ENCODE measurements around the gene PCSK9.
A peak's percentile ranks its signal among the peaks of the same experiment; 100 is the strongest.

Gene PCSK9

DNA sequence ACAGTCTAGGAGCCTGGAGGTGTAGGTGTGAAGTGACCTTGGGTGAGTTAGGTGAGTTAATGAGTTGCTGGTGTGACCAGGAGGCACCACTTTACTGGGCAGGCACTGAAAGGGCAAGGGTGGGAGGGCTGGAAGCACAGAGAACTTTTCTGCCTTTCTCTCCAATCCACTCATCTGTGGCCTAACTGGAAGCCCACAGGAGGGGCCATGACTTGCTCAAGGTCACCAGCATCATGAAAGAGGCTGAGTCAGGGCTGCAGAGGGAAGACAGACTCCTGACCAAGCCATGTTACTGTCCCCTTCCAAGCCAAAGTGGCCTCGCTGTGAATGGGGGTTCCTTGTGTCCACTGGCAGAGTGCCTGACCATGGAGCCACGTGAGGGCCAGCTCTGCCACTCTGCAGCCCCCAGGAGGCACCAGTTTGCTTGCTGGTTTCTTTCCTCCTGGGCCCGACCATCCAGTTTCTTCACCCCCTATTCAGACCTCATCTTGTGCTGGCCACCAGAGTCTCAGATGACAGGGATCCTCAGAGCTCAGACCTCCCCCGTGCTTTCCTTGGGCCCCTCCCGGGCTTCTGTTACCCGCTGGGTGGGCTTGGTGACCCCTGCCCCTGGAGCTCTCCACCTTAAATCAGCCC is 44.9 kb upstream of the PCSK9 start:
- Histone ChIP-seq H3K36me3 (ENCODE audit: control insufficient read depth, insufficient read depth, low read length) (no peaks in the 10 kb centered on the region), H3K27me3 (replicated peaks; ENCODE audit: control insufficient read depth, insufficient read depth, low read length) (no peaks in the 10 kb centered on the region; the same call in 1 of the 2 replicates), H3K4me3 (replicated peaks; ENCODE audit: low read depth, low read length) (no peak overlapping the region)
- TF ChIP-seq, protein P1, sequence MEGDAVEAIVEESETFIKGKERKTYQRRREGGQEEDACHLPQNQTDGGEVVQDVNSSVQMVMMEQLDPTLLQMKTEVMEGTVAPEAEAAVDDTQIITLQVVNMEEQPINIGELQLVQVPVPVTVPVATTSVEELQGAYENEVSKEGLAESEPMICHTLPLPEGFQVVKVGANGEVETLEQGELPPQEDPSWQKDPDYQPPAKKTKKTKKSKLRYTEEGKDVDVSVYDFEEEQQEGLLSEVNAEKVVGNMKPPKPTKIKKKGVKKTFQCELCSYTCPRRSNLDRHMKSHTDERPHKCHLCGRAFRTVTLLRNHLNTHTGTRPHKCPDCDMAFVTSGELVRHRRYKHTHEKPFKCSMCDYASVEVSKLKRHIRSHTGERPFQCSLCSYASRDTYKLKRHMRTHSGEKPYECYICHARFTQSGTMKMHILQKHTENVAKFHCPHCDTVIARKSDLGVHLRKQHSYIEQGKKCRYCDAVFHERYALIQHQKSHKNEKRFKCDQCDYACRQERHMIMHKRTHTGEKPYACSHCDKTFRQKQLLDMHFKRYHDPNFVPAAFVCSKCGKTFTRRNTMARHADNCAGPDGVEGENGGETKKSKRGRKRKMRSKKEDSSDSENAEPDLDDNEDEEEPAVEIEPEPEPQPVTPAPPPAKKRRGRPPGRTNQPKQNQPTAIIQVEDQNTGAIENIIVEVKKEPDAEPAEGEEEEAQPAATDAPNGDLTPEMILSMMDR (IDR thresholded peaks at IDR 0.05; ENCODE audit: insufficient read depth, low read length, poor library complexity, severe bottlenecking): no peak
- no peak for DNase-seq (ENCODE audit: extremely low read depth, insufficient read length)

DNA sequence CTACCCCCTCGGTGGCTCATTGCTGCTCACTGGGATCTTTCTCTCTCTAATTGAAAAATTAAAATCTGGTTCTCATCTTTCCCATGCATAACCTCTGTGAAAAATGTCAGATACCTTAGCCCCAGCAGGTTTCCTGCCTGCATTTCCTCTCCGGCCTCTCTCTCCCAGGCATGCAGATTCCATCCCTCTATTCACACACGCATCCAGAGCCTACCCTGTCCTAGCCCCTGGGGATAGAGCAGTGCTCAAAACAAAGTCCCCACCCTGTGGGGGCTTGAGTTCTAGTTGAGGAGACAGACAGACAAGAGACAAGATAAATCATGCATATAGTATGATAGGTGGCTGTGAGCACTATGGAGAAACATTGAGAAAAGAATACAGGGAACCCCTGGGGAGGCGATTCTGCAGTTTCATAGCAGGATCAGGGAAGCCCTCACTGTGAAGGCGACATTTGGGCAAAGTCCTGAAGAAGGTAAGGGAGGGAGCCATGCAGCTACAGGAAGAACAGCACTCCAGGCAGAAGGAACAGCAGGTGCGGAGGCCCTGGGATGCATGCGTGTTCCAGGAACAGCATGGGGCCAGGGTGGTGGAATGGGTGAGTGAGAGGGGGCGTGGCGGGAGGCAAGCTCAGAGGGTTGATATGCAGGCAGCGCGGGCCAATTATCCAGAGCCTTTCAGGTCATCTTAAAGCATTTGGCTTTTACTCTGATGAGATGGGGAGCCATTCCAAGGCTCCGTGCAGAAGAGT is 44.2 kb upstream of the PCSK9 start:
- Histone ChIP-seq H3K4me3 (replicated peaks; ENCODE audit: low read depth, low read length) (no peak overlapping the region), H3K27me3 (replicated peaks; ENCODE audit: control insufficient read depth, insufficient read depth, low read length) (no peaks in the 10 kb centered on the region; the same call in 1 of the 2 replicates), H3K36me3 (ENCODE audit: control insufficient read depth, insufficient read depth, low read length) (no peaks in the 10 kb centered on the region)
- TF ChIP-seq, protein P1 (IDR thresholded peaks at IDR 0.05; ENCODE audit: insufficient read depth, low read length, poor library complexity, severe bottlenecking): no peak
- DNase-seq (ENCODE audit: extremely low read depth, insufficient read length): no peak

DNA sequence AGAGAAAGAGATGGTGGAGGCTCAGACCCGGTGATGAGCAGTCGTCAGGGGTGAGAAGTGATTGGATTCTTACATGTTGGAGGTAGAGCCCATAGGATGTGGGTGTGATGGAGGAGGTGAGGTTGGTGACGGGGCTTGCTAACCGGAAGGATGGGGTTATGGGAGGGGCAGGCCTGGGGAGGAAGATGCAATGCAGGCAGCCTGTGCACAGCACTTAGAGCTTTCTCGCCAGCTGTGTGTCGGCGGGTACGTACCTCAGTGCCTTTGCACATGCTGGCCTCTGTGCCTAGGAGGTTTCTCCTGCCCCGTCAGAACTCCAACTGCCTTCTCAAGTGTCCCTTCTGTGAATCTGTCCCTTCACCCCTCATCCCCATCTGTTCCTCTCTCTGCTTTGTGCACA is 43.5 kb upstream of the PCSK9 start:
- Histone ChIP-seq H3K4me3 (replicated peaks; ENCODE audit: low read depth, low read length) (no peak overlapping the region), H3K27me3 (replicated peaks; ENCODE audit: control insufficient read depth, insufficient read depth, low read length) (no peaks in the 10 kb centered on the region; the same call in 1 of the 2 replicates), H3K36me3 (ENCODE audit: control insufficient read depth, insufficient read depth, low read length) (no peaks in the 10 kb centered on the region)
- DNase-seq (ENCODE audit: extremely low read depth, insufficient read length): no peak
- TF ChIP-seq, protein P1 (IDR thresholded peaks at IDR 0.05; ENCODE audit: insufficient read depth, low read length, poor library complexity, severe bottlenecking): no peak

DNA sequence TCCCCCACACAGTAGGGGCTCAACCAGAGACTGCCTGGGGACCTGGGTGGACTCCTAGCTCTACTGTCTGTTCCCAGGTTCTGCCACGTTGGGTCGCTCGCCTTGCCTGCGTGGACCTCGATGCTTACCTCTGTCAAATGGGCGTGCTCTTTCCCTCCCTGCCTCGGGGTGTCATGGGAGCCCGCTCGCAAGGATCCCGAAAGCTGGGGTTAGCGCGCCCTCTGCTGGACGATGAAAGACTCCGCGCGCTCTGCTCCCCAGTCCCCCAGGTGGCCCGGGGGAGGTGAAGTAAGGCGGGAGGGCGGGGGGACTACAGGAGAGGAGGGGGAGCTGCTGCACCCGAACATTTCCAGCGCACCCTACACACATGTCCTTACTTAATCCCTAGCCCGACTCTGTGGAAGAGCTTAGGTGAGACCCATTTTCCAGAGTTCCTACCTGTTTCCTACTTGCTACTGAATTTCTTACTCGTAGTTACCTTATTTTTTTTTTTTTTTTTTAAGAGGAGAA is 42.9 kb upstream of the PCSK9 start:
- no peaks in the 10 kb centered on the region; the same call in 1 of the 2 replicates for H3K27me3 ChIP-seq (replicated peaks; ENCODE audit: control insufficient read depth, insufficient read depth, low read length)
- DNase-seq (ENCODE audit: extremely low read depth, insufficient read length): peak; percentile 73
- no peaks in the 10 kb centered on the region for H3K36me3 ChIP-seq (ENCODE audit: control insufficient read depth, insufficient read depth, low read length)
- TF ChIP-seq, protein P1 (IDR thresholded peaks at IDR 0.05; ENCODE audit: insufficient read depth, low read length, poor library complexity, severe bottlenecking): peak; percentile 92
- no peak overlapping the region for H3K4me3 ChIP-seq (replicated peaks; ENCODE audit: low read depth, low read length)

DNA sequence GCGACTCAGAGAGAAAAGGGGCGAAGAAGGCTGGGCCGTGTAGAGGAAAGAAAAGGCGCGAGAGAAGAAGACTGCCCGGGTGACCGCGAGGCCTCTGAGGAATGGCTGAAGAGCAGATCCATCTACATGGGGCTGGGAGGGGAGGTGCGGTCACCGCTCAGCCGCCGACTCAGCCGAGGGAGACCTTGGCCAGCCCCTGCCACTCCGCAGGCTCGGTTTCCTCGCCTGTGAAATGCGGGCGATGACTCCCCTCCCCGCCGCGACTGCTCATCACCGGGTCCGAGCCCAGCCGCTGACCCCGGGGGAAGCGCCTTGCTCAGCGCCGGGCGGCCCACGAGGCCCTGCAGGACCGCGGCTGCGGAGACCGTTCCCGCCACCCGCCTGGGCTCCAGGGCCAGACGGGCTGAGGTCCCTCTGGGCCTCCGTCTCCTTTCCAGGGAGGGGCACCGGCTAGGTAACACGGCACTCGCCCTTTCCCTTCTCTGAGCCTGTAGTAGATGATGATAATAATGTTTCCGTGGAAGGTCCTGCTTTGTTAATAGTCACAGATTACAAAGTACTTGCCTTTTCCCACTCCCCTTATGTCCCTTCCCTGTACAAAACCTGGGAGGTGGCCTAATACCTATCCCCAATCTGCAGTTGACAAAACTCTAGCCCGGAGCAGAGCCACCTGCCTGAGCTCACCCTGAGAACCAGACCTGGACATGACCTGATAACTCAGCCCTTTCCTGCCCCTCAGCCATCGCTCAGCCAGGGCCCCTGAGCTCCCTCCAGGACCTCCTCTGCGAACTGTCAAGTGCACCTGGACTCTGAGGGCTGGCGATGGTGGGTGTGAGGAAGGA is 42.3 kb upstream of the PCSK9 start:
- TF ChIP-seq, protein P1 (IDR thresholded peaks at IDR 0.05; ENCODE audit: insufficient read depth, low read length, poor library complexity, severe bottlenecking): no peak
- no peak for DNase-seq (ENCODE audit: extremely low read depth, insufficient read length)
- H3K36me3 ChIP-seq (ENCODE audit: control insufficient read depth, insufficient read depth, low read length): no peaks in the 10 kb centered on the region
- H3K4me3 ChIP-seq (replicated peaks; ENCODE audit: low read depth, low read length): no peak overlapping the region
- no peaks in the 10 kb centered on the region; the same call in 1 of the 2 replicates for H3K27me3 ChIP-seq (replicated peaks; ENCODE audit: control insufficient read depth, insufficient read depth, low read length)

Measured in GM06990 (cell line).